K562 (cell line): Measurements from ENCODE around the gene P4HB. TPM values are rescaled to one million over a fixed set of nuclear protein-coding genes. Genes with fewer than 3 reads are reported as not detected.
A peak's percentile ranks its signal among the peaks of the same experiment; 100 is the strongest.

Experiments
- BRCA1 ChIP-seq, 2 experiments: fragments of 450-650 bp in 1 of 2; sonication (generic) in 1 of 2; formaldehyde crosslinking in 1 of 2; IDR thresholded peaks; 2 replicates each; pipeline versions ENCODE4 v1.5.0 to v1.6.1; 2017 to 2020; ENCODE audit warnings: mild to moderate bottlenecking in 1 of 2, missing genetic modification reagents in 1 of 2
- CEBPG ChIP-seq, 3 experiments: fragments of 200-800 bp in 1 of 3; sonication (Bioruptor generic) in 1 of 3; sonication (generic) in 1 of 3; formaldehyde crosslinking in 1 of 3; IDR thresholded peaks in 2 of 3; conservative IDR thresholded peaks in 1 of 3; 2 replicates each; pipeline versions ENCODE4 v1.6.1 to v1.8.0; 2016 to 2022; ENCODE audit warnings: missing compliant biosample characterization in 2 of 3, missing genetic modification characterization in 2 of 3, mild to moderate bottlenecking in 1 of 3, missing genetic modification reagents in 1 of 3
- CHD2 ChIP-seq: IDR thresholded peaks from 2 replicates; pipeline ENCODE4 v1.6.1; 2011; ENCODE audit warnings: low read depth, low read length
- CREB1 ChIP-seq, 2 experiments: sonication (generic) in 1 of 2; formaldehyde crosslinking in 1 of 2; IDR thresholded peaks; 2 replicates each; pipeline versions ENCODE4 v1.6.1 to v1.8.0; 2012 to 2022; ENCODE audit warnings: inconsistent platforms in 1 of 2, mild to moderate bottlenecking in 1 of 2, missing genetic modification reagents in 1 of 2, moderate library complexity in 1 of 2
- GABPA ChIP-seq: fragments of 200-800 bp; sonication (Bioruptor generic); conservative IDR thresholded peaks from 2 replicates; pipeline ENCODE4 v1.6.1; 2016; ENCODE audit warnings: low read depth, missing genetic modification characterization, missing compliant biosample characterization
- GTF2E2 ChIP-seq: fragments of 200-800 bp; sonication (Bioruptor generic); IDR thresholded peaks from 2 replicates; pipeline ENCODE4 v1.6.1; 2016; ENCODE audit warnings: missing genetic modification characterization, missing compliant biosample characterization
- HDAC2 ChIP-seq: fragments of 450-650 bp; IDR thresholded peaks from 2 replicates; pipeline ENCODE4 v1.6.1; 2016; ENCODE audit warnings: mild to moderate bottlenecking
- ILF3 ChIP-seq: fragments of 450-650 bp; IDR thresholded peaks from 2 replicates; pipeline ENCODE4 v1.6.1; 2018; ENCODE audit warnings: antibody characterized with exemption, mild to moderate bottlenecking, moderate library complexity, borderline replicate concordance
- RBM39 ChIP-seq: fragments of 200-400 bp; formaldehyde crosslinking; optimal IDR thresholded peaks from 2 replicates; pipeline ENCODE3; 2018; ENCODE audit warnings: low read depth, low read length
- SAFB ChIP-seq: fragments of 200-400 bp; formaldehyde crosslinking; IDR thresholded peaks from 2 replicates; pipeline ENCODE4 v1.6.1; 2017; ENCODE audit warnings: low read depth, low read length, borderline replicate concordance
- TBP ChIP-seq: optimal IDR thresholded peaks from 2 replicates; pipeline ENCODE3; 2011; ENCODE audit warnings: low read depth, low read length, improper control_type of control experiment
- TFE3 ChIP-seq: fragments of 450-650 bp; formaldehyde crosslinking; IDR thresholded peaks from 2 replicates; pipeline ENCODE4 v1.4.0; 2020; ENCODE audit warnings: mild to moderate bottlenecking, mixed read lengths
- ZBTB2 ChIP-seq: fragments of 450-650 bp; IDR thresholded peaks from 2 replicates; pipeline ENCODE4 v1.6.1; 2016; ENCODE audit warnings: antibody characterized with exemption
- ZMIZ1 ChIP-seq, 2 experiments: fragments of 150-350 bp in 1 of 2; IDR thresholded peaks; 2 replicates each; pipeline ENCODE4 v1.6.1; 2012 to 2016; ENCODE audit warnings: low read depth in 2 of 2, low read length in 2 of 2, mild to moderate bottlenecking in 1 of 2, moderate library complexity in 1 of 2
- ZNF217 ChIP-seq: sonication (generic); formaldehyde crosslinking; IDR thresholded peaks from 2 replicates; pipeline ENCODE4 v1.8.0; 2022; ENCODE audit warnings: mild to moderate bottlenecking, missing genetic modification reagents
- ZNF224 ChIP-seq: sonication (generic); formaldehyde crosslinking; IDR thresholded peaks from 2 replicates; pipeline ENCODE4 v1.8.0; 2022; ENCODE audit warnings: mild to moderate bottlenecking, missing genetic modification reagents
- ZNF253 ChIP-seq: fragments of 250-450 bp; sonication (Bioruptor Pico); conservative IDR thresholded peaks from 2 replicates; pipeline ENCODE4 v1.6.1; 2021; ENCODE audit warnings: mild to moderate bottlenecking
- ZNF583 ChIP-seq: fragments of 250-450 bp; sonication (Bioruptor Pico); IDR thresholded peaks from 2 replicates; pipeline ENCODE4 v1.4.0; 2020
- ZNF584 ChIP-seq: fragments of 200-800 bp; sonication (Bioruptor generic); IDR thresholded peaks from 2 replicates; pipeline ENCODE4 v1.6.1; 2016; ENCODE audit warnings: low read depth, mild to moderate bottlenecking, missing genetic modification characterization, missing compliant biosample characterization
- ZNF764 ChIP-seq: fragments of 250-450 bp; sonication (Bioruptor Pico); IDR thresholded peaks from 2 replicates; pipeline ENCODE4 v1.4.0; 2020; ENCODE audit warnings: low read depth, mild to moderate bottlenecking, moderate library complexity
- polyA plus RNA-seq, 8 experiments: library from polyadenylated mRNA; depleted of rRNA in 4 of 8; stranded (reverse) in 5 of 8; unstranded in 3 of 8; fragments of >200 nt; fragmentation: Nextera tagmentation in 2 of 8; fragmentation: Illumina TruSeq in 1 of 8; extraction: Ambion mirVana in 2 of 8; extraction: Trizol in 1 of 8; gene quantifications; 2 replicates each; pipeline versions ENCODE4 v1.2.1 to v1.2.3, GENCODE V29; 2011 to 2014; ENCODE audit warnings: inconsistent platforms in 1 of 8, missing spikeins in 1 of 8
- total RNA-seq, 7 experiments: library from RNA; depleted of rRNA in 6 of 7; stranded (reverse); fragments of >200 nt in 6 of 7; fragmentation: Illumina TruSeq in 2 of 7; extraction: Trizol in 2 of 7; gene quantifications; 2 replicates each; pipeline versions ENCODE4 v1.2.1 to v1.2.3, GENCODE V29; 2011 to 2021; ENCODE audit warnings: low replicate concordance in 1 of 7

Gene P4HB
- total and polyA plus RNA-seq, 9 of the 15 experiments (the other 6 are each of a cell fraction or from before 2014, with no cell fraction given): 4.4 to 645 (median 325) TPM

- TF ChIP-seq HDAC2 (peak; percentile 37; the same call in 1 of the 2 replicates), GTF2E2 (tag) (peak; percentile 30; the same call in 1 of the 2 replicates), TFE3 (CRISPR knock-in tag) (peak; percentile 97), ZNF253 (CRISPR knock-in tag) (no peak), SAFB (peak; percentile 100), ZNF217 (no peak), ZNF583 (peak; percentile 85), ZNF584 (CRISPR knock-in tag) (0 out of 2 replicates have a peak, but pooled peaks have one; percentile 33), ILF3 (peak; percentile 45; the same call in 1 of the 2 replicates), TBP (peak; percentile 75), CHD2 (peak; percentile 39; the same call in 1 of the 2 replicates), CREB1 (IDR thresholded peaks at IDR 0.05) (0 out of 2 replicates have a peak, but pooled peaks have one; percentile 67), CREB1 (CRISPR knock-in tag; IDR thresholded peaks at IDR 0.05) (peak; percentile 87), CEBPG (CRISPR knock-in tag; IDR thresholded peaks at IDR 0.05) (peak; percentile 70; the same call in 1 of the 2 replicates), CEBPG (tag; conservative IDR thresholded peaks at IDR 0.05 in 1 of 2, IDR thresholded peaks at IDR 0.05 in 1 of 2) (no peak), BRCA1 (IDR thresholded peaks at IDR 0.05) (no peak), BRCA1 (CRISPR knock-in tag; IDR thresholded peaks at IDR 0.05) (0 out of 2 replicates have a peak, but pooled peaks have one; percentile 82), ZNF224 (CRISPR knock-in tag) (no peak), ZNF764 (no peak), GABPA (peak; percentile 78), RBM39 (no peak), ZMIZ1 (IDR thresholded peaks at IDR 0.05; ENCODE audit: low read depth in 2 of 2, low read length in 2 of 2) (0 out of 4 replicates have a peak, but pooled peaks of 1 of the 2 experiments have one; percentile 26), ZBTB2 (peak; percentile 87)
Observed at GRCh38 chr17:81871387-81872230, 11.3 kb upstream of the P4HB start (continued).
